K562 (cell line): ENCODE measurements around the gene TMEM156. TPM values are rescaled to one million over a fixed set of nuclear protein-coding genes. Genes with fewer than 3 reads are reported as not detected.

ENCODE experiments used
- ATAC-seq: fragments of 200-7000 bp; cut with Tn5 transposase; 3 replicates; pipeline ENCODE4 v1.9.1; 2020; ENCODE audit warnings: moderate library complexity
- BruUV-seq: library from RNA; stranded (reverse); fragments of 400-500 nt; replicated peaks from 2 replicates; lab custom pipeline; 2021; lab: Mats Ljungman, UMichigan
- CTCF ChIA-PET: fragments of 300-600 bp; formaldehyde crosslinking; extraction: SDS; loops from one replicate; lab custom pipeline; 2021; ENCODE audit warnings: low intra/inter-chr PET ratio; lab: Yijun Ruan, JAX
- POLR2A ChIA-PET: fragments of 300-600, 350-650 bp; sonication (Branson Sonifier 250); formaldehyde crosslinking; extraction: SDS; loops from one replicate; lab custom pipeline; 2021; ENCODE audit warnings: antibody characterized with exemption, inconsistent platforms; lab: Yijun Ruan, JAX
- DNase-seq, 4 experiments: peaks; one replicate each; pipeline versions ENCODE4 v3.0.0 to v3.0.0-alpha.2; 2011 to 2018; ENCODE audit warnings: low spot score in 3 of 4, mixed read lengths in 3 of 4; ENCODE audit errors: extremely low read depth in 1 of 4
- FAIRE-seq: peaks from 2 replicates; lab custom pipeline; 2011; peaks lifted over from hg19 to GRCh38; lab: Jason Lieb, UNC
- H2AFZ ChIP-seq: 2 replicates; pipeline ENCODE4 v1.6.0; 2011; ENCODE audit warnings: low read depth, low read length, control low read depth, inconsistent platforms
- H3K27ac ChIP-seq: fragments of 200-600 bp; 3 replicates; pipeline ENCODE4 v1.8.0; 2011; ENCODE audit warnings: low read depth, mild to moderate bottlenecking, control low read depth, inconsistent platforms, low read length, moderate library complexity, mixed read lengths; ENCODE audit errors: extremely low read depth
- H3K27me3 ChIP-seq, 2 experiments: fragments of 300-600 bp in 1 of 2; 2 replicates in 1 of 2; 3 replicates in 1 of 2; pipeline versions ENCODE4 v1.6.0 to v1.8.0; 2011; ENCODE audit warnings: inconsistent platforms in 2 of 2, low read length in 2 of 2, mild to moderate bottlenecking in 1 of 2, mixed read lengths in 1 of 2, moderate library complexity in 1 of 2; ENCODE audit not compliant: control insufficient read depth in 2 of 2, insufficient read depth in 2 of 2
- H3K36me3 ChIP-seq: fragments of 300-600 bp; 3 replicates; pipeline ENCODE4 v1.8.0; 2011; ENCODE audit warnings: mild to moderate bottlenecking, low read length, inconsistent platforms; ENCODE audit not compliant: control insufficient read depth, insufficient read depth
- H3K4me1 ChIP-seq, 2 experiments: fragments of 200-600 bp in 1 of 2; replicated peaks in 1 of 2; 2 replicates in 1 of 2; 3 replicates in 1 of 2; pipeline versions ENCODE4 v1.5.1 to v1.8.0; 2011; ENCODE audit warnings: inconsistent platforms in 2 of 2, low read length in 2 of 2, mild to moderate bottlenecking in 1 of 2, mixed read lengths in 1 of 2, moderate library complexity in 1 of 2; ENCODE audit not compliant: control insufficient read depth in 2 of 2, insufficient read depth in 2 of 2
- H3K4me2 ChIP-seq: 2 replicates; pipeline ENCODE4 v1.6.1; 2011; ENCODE audit warnings: low read length, control low read depth, inconsistent platforms, mixed read lengths; ENCODE audit not compliant: insufficient read depth
- H3K4me3 ChIP-seq: fragments of 200-600 bp; sonication (generic), shearing (Covaris generic); 2 replicates; pipeline ENCODE4 v1.5.1; 2016; ENCODE audit warnings: control low read depth, inconsistent platforms
- H3K79me2 ChIP-seq: fragments of 200-600 bp; 3 replicates; pipeline ENCODE4 v1.8.0; 2011; ENCODE audit warnings: low read length, inconsistent platforms; ENCODE audit not compliant: control insufficient read depth, insufficient read depth
- H3K9ac ChIP-seq, 2 experiments: 2 replicates each; pipeline versions ENCODE4 v1.6.0 to v1.6.1; 2011; ENCODE audit warnings: low read depth in 2 of 2, low read length in 2 of 2, control low read depth in 1 of 2, inconsistent platforms in 1 of 2, mild to moderate bottlenecking in 1 of 2, mixed read lengths in 1 of 2; ENCODE audit not compliant: insufficient read depth in 1 of 2
- H3K9me1 ChIP-seq: one replicate; pipeline ENCODE4 v1.6.0; 2011; ENCODE audit warnings: inconsistent platforms, mild to moderate bottlenecking, low read length, moderate library complexity; ENCODE audit not compliant: control insufficient read depth, insufficient read depth
- H3K9me3 ChIP-seq: replicated peaks from 2 replicates; pipeline ENCODE4 v1.5.1; 2011; ENCODE audit warnings: low read depth, low read length, inconsistent platforms; ENCODE audit not compliant: control insufficient read depth, insufficient read depth
- H4K20me1 ChIP-seq: replicated peaks from 2 replicates; pipeline ENCODE4 v1.6.1; 2011; ENCODE audit warnings: low read length, inconsistent platforms, mixed read lengths; ENCODE audit not compliant: control insufficient read depth, insufficient read depth
- CREBBP ChIP-seq: IDR thresholded peaks from one replicate; pipeline ENCODE4 v1.6.1; 2012; ENCODE audit warnings: low read depth, mild to moderate bottlenecking, control low read depth, inconsistent platforms, low read length
- ELF1 ChIP-seq: fragments of 200-800 bp; sonication (Bioruptor generic); IDR thresholded peaks from 2 replicates; pipeline ENCODE4 v1.6.1; 2016; ENCODE audit warnings: missing genetic modification characterization, missing compliant biosample characterization
- FOS ChIP-seq: IDR thresholded peaks from 3 replicates; pipeline ENCODE4 v1.6.1; 2011; ENCODE audit not compliant: insufficient read length; ENCODE audit errors: extremely low read depth
- NBN ChIP-seq: fragments of 450-650 bp; IDR thresholded peaks from 2 replicates; pipeline ENCODE4 v1.6.1; 2016; ENCODE audit warnings: low read depth, mild to moderate bottlenecking
- RBFOX2 ChIP-seq: fragments of 200-400 bp; formaldehyde crosslinking; IDR thresholded peaks from 2 replicates; pipeline ENCODE4 v1.6.1; 2017; ENCODE audit warnings: low read depth, mild to moderate bottlenecking, low read length, moderate library complexity
- SRSF9 ChIP-seq: fragments of 200-400 bp; formaldehyde crosslinking; IDR thresholded peaks from 2 replicates; pipeline ENCODE4 v1.6.1; 2017; ENCODE audit warnings: low read depth, low read length, borderline replicate concordance
- ZBTB7A ChIP-seq: IDR thresholded peaks from 2 replicates; pipeline ENCODE4 v1.6.1; 2011; ENCODE audit warnings: low read depth, mild to moderate bottlenecking, low read length, moderate library complexity, borderline replicate concordance; ENCODE audit not compliant: control insufficient read depth
- ZNF274 ChIP-seq: IDR thresholded peaks from 2 replicates; pipeline ENCODE4 v1.6.1; 2011; ENCODE audit warnings: low read depth, mild to moderate bottlenecking, low read length, moderate library complexity, borderline replicate concordance
- ZNF311 ChIP-seq: fragments of 250-450 bp; sonication (Bioruptor Pico); IDR thresholded peaks from 2 replicates; pipeline ENCODE4 v1.4.0; 2020; ENCODE audit warnings: mild to moderate bottlenecking, moderate library complexity
- ZNF57 ChIP-seq: fragments of 450-650 bp; formaldehyde crosslinking; IDR thresholded peaks from 2 replicates; pipeline ENCODE4 v1.4.0; 2020; ENCODE audit warnings: mild to moderate bottlenecking, moderate library complexity
- whole genome bisulfite sequencing: fragments of 100-300 bp; shearing (Covaris generic); methylation state at CpG from one replicate; pipeline ENCODE4 v1.1.6; 2016; ENCODE audit warnings: low coverage, mixed read lengths; ENCODE audit not compliant: insufficient coverage; ENCODE audit errors: missing lambda C conversion rate; 5-methylcytosine and 5-hydroxymethylcytosine counted together
- in situ Hi-C: fragments of 300-500 bp; cut with MboI; formaldehyde crosslinking; loops from 4 replicates; pipeline ENCODE4 v1.15.0; 2018; ENCODE audit warnings: inconsistent platforms, mixed read lengths
- intact Hi-C: fragments of 100-400 bp; cut with micrococcal nuclease; formaldehyde crosslinking; loops from 2 replicates; pipeline ENCODE4 v1.14.2; 2022
- polyA plus RNA-seq, 8 experiments: library from polyadenylated mRNA; depleted of rRNA in 4 of 8; stranded (reverse) in 5 of 8; unstranded in 3 of 8; fragments of >200 nt; fragmentation: Nextera tagmentation in 2 of 8; fragmentation: Illumina TruSeq in 1 of 8; extraction: Ambion mirVana in 2 of 8; extraction: Trizol in 1 of 8; gene quantifications; 2 replicates each; pipeline versions ENCODE4 v1.2.1 to v1.2.3, GENCODE V29; 2011 to 2014; ENCODE audit warnings: inconsistent platforms in 1 of 8, missing spikeins in 1 of 8
- total RNA-seq, 7 experiments: library from RNA; depleted of rRNA in 6 of 7; stranded (reverse); fragments of >200 nt in 6 of 7; fragmentation: Illumina TruSeq in 2 of 7; extraction: Trizol in 2 of 7; gene quantifications; 2 replicates each; pipeline versions ENCODE4 v1.2.1 to v1.2.3, GENCODE V29; 2011 to 2021; ENCODE audit warnings: low replicate concordance in 1 of 7
- TF ChIP-seq, protein P1 (sequence below): fragments of 450-650 bp; IDR thresholded peaks from 2 replicates; pipeline ENCODE4 v1.6.1; 2018; ENCODE audit warnings: mild to moderate bottlenecking, low read depth; ENCODE audit not compliant: partially characterized antibody
- TF ChIP-seq, protein P2 (sequence below), 2 experiments: fragments of 450-650 bp; IDR thresholded peaks; 2 replicates each; pipeline ENCODE4 v1.6.1; 2018; ENCODE audit warnings: mild to moderate bottlenecking in 2 of 2, low read depth in 1 of 2; ENCODE audit not compliant: partially characterized antibody in 2 of 2
- TF ChIP-seq, protein P3 (sequence below): sonication (generic); formaldehyde crosslinking; IDR thresholded peaks from 2 replicates; pipeline ENCODE4 v1.8.1; 2023; ENCODE audit warnings: mild to moderate bottlenecking, missing genetic modification reagents

The TMEM156 gene
- total and polyA plus RNA-seq, 9 of the 15 experiments (the other 6 are each of a cell fraction or from before 2014, with no cell fraction given) = 3.5 to 9.6 (median 6.4) TPM

DNA sequence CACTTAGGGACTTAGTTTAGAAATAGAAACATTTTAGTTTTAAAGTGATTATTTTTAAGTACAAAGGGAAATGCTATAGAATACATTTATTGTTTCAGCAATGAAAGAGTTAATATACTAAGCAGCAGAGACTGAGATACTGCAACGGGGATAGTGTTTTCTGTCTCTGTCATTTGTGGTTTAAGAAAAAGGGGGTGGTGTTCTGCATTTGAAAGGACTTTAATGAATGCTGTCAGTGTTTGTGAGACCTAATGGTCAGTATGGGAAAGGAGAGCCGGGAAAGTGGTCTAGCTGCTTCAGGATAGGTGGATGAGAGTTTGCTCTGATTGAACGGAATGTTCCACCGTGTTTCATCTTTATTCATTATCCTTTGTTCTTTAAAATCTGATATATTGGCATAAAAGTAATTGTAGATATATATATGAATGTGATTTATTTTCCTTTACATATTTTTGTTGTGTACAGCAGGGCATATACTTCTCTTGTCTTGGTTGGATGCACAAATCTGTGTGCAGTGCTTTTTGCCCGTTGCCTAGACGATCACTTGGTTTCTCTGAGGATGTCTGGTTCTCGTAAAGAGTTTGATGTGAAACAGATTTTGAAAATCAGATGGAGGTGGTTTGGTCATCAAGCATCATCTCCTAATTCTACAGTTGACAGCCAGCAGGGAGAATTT, 30.0 kb upstream of the TMEM156 start, which contains the start of gene KLHL5 (continued):
- TF ChIP-seq, protein P1, sequence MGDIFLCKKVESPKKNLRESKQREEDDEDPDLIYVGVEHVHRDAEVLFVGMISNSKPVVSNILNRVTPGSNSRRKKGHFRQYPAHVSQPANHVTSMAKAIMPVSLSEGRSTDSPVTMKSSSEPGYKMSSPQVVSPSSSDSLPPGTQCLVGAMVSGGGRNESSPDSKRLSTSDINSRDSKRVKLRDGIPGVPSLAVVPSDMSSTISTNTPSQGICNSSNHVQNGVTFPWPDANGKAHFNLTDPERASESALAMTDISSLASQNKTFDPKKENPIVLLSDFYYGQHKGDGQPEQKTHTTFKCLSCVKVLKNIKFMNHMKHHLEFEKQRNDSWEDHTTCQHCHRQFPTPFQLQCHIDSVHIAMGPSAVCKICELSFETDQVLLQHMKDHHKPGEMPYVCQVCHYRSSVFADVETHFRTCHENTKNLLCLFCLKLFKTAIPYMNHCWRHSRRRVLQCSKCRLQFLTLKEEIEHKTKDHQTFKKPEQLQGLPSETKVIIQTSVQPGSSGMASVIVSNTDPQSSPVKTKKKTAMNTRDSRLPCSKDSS = no peak
- TF ChIP-seq RBFOX2 = no peak

DNA sequence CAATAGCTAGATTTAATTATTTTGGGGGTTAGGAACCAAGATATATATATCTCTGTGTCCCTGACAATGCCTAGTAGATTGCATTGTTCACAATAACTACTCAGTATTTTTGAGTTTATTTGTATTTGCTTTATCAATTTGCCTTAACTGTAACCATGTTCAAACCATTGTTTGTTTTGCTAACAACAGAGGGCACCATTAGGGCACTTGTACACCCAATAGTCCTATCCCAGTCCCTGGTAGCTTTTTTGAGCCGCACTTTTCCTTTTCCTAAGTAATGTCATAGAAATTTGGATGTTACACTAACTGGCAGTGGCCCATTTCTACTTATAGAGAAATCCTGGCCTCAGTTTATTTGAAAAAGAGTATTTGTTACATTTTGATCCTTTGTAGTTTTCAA, 29.2 kb upstream of the TMEM156 start:
- no peak overlapping the region for H3K4me3 ChIP-seq
- H3K27me3 ChIP-seq = no peaks in the 10 kb centered on the region
- in situ Hi-C loops = no loop called here
- ATAC-seq (no peak), DNase-seq (no peak), FAIRE-seq (no peak)
- POLR2A ChIA-PET = interaction anchor here (0.6 to 1.3 kb wide), 2 partner anchors 15 to 16 kb away, joined by 3 to 4 read pairs; no protein-coding TSS in a partner anchor
- H3K4me1 ChIP-seq = no peaks in the 10 kb centered on the region
- H3K27ac ChIP-seq = no peak overlapping the region
- no peaks in the 10 kb centered on the region for H3K9me3 ChIP-seq
- 92% methylated on average over 1 of the region's 1 CpG for WGBS
- no peaks in the 10 kb centered on the region for H3K36me3 ChIP-seq
- CTCF ChIA-PET = no interaction called here
- no peaks in the 10 kb centered on the region for H3K9me1 ChIP-seq
- intact Hi-C loops = no loop called here
- no peak overlapping the region for H3K9ac ChIP-seq
- no peak overlapping the region for H2AFZ ChIP-seq
- no peak overlapping the region for H3K4me2 ChIP-seq
- no peaks in the 10 kb centered on the region for H4K20me1 ChIP-seq
- no TSS peak for BruUV-seq
- H3K79me2 ChIP-seq = no peaks in the 10 kb centered on the region; the same call in 2 of the 3 replicates
- no peak for TF ChIP-seq ZBTB7A
- TF ChIP-seq ZNF274 = no peak
- no peak for TF ChIP-seq ELF1 (tag)
- TF ChIP-seq, protein P2, sequence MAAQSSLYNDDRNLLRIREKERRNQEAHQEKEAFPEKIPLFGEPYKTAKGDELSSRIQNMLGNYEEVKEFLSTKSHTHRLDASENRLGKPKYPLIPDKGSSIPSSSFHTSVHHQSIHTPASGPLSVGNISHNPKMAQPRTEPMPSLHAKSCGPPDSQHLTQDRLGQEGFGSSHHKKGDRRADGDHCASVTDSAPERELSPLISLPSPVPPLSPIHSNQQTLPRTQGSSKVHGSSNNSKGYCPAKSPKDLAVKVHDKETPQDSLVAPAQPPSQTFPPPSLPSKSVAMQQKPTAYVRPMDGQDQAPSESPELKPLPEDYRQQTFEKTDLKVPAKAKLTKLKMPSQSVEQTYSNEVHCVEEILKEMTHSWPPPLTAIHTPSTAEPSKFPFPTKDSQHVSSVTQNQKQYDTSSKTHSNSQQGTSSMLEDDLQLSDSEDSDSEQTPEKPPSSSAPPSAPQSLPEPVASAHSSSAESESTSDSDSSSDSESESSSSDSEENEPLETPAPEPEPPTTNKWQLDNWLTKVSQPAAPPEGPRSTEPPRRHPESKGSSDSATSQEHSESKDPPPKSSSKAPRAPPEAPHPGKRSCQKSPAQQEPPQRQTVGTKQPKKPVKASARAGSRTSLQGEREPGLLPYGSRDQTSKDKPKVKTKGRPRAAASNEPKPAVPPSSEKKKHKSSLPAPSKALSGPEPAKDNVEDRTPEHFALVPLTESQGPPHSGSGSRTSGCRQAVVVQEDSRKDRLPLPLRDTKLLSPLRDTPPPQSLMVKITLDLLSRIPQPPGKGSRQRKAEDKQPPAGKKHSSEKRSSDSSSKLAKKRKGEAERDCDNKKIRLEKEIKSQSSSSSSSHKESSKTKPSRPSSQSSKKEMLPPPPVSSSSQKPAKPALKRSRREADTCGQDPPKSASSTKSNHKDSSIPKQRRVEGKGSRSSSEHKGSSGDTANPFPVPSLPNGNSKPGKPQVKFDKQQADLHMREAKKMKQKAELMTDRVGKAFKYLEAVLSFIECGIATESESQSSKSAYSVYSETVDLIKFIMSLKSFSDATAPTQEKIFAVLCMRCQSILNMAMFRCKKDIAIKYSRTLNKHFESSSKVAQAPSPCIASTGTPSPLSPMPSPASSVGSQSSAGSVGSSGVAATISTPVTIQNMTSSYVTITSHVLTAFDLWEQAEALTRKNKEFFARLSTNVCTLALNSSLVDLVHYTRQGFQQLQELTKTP (IDR thresholded peaks at IDR 0.05; ENCODE audit: low read depth in 1 of 2, partially characterized antibody in 2 of 2) = no peak
- no peak for TF ChIP-seq FOS
- TF ChIP-seq NBN = no peak
- no peak for TF ChIP-seq SRSF9
- no peak for TF ChIP-seq ZNF57 (CRISPR knock-in tag)
- no peak for TF ChIP-seq CREBBP
- TF ChIP-seq ZNF311 (CRISPR knock-in tag) = no peak
- TF ChIP-seq, protein P3, sequence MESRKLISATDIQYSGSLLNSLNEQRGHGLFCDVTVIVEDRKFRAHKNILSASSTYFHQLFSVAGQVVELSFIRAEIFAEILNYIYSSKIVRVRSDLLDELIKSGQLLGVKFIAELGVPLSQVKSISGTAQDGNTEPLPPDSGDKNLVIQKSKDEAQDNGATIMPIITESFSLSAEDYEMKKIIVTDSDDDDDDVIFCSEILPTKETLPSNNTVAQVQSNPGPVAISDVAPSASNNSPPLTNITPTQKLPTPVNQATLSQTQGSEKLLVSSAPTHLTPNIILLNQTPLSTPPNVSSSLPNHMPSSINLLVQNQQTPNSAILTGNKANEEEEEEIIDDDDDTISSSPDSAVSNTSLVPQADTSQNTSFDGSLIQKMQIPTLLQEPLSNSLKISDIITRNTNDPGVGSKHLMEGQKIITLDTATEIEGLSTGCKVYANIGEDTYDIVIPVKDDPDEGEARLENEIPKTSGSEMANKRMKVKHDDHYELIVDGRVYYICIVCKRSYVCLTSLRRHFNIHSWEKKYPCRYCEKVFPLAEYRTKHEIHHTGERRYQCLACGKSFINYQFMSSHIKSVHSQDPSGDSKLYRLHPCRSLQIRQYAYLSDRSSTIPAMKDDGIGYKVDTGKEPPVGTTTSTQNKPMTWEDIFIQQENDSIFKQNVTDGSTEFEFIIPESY = no peak
